Neutrophil (primary cell): ENCODE results near the gene LCN12.

Source experiments
- H3K27ac ChIP-seq: fragments of 200-600 bp; sonication (generic); 2 replicates; pipeline ENCODE4 v1.5.1; 2016; ENCODE audit warnings: mild to moderate bottlenecking, moderate library complexity
- H3K27me3 ChIP-seq: fragments of 200-600 bp; sonication (generic); 2 replicates; pipeline ENCODE4 v1.6.0; 2016; ENCODE audit warnings: mild to moderate bottlenecking
- H3K36me3 ChIP-seq: fragments of 200-600 bp; sonication (generic); 2 replicates; pipeline ENCODE4 v1.5.1; 2017
- H3K4me1 ChIP-seq, 2 experiments: fragments of 200-600 bp in 1 of 2; sonication (generic) in 1 of 2; 1 replicate in 1 of 2; 2 replicates in 1 of 2; pipeline versions ENCODE4 v1.5.1 to v1.6.1; 2013 to 2016; ENCODE audit warnings: low read depth in 1 of 2, low read length in 1 of 2, mild to moderate bottlenecking in 1 of 2, moderate library complexity in 1 of 2; ENCODE audit not compliant: control insufficient read depth in 1 of 2, insufficient read depth in 1 of 2
- H3K4me3 ChIP-seq, 2 experiments: fragments of 200-600 bp in 1 of 2; sonication (generic) in 1 of 2; 1 replicate in 1 of 2; 2 replicates in 1 of 2; pipeline ENCODE4 v1.5.1; 2013 to 2016; ENCODE audit warnings: low read depth in 1 of 2, low read length in 1 of 2, mild to moderate bottlenecking in 1 of 2, moderate library complexity in 1 of 2
- H3K9me3 ChIP-seq: fragments of 200-600 bp; sonication (generic); 2 replicates; pipeline ENCODE4 v1.5.1; 2016
- CTCF ChIP-seq: fragments of 200-600 bp; sonication (generic); IDR thresholded peaks from 2 replicates; pipeline ENCODE4 v1.5.1; 2016; ENCODE audit warnings: antibody characterized with exemption

LCN12 gene

GRCh38 chr9:136992819-136993369 is 40.8 kb downstream of the LCN12 start:
- no peaks in the 10 kb centered on the region for H3K9me3 ChIP-seq
- H3K4me1 ChIP-seq, result peaks cover 28 to 63% of the 10 kb centered on the region in 2 experiments
- TF ChIP-seq CTCF, result no peak
- peak overlapping the region; percentile 94 for H3K27ac ChIP-seq
- peaks cover 72% of the 10 kb centered on the region for H3K27me3 ChIP-seq
- H3K4me3 ChIP-seq, result peak overlapping the region; percentile 75 to 93
- no peaks in the 10 kb centered on the region for H3K36me3 ChIP-seq

- no peak for TF ChIP-seq CTCF
- H3K9me3 ChIP-seq, result no peaks in the 10 kb centered on the region
- no peak overlapping the region for H3K4me3 ChIP-seq
- no peaks in the 10 kb centered on the region for H3K36me3 ChIP-seq
- H3K27ac ChIP-seq, result no peak overlapping the region
- H3K27me3 ChIP-seq, result peaks cover 62% of the 10 kb centered on the region
- peaks cover 40 to 77% of the 10 kb centered on the region in 2 experiments for H3K4me1 ChIP-seq
These were observed 42.3 kb downstream of the LCN12 start for GRCh38 chr9:136994180-136994887.

GRCh38 chr9:136994888-136995230 is 42.8 kb downstream of the LCN12 start:
- Histone ChIP-seq H3K27ac (no peak overlapping the region), H3K9me3 (no peaks in the 10 kb centered on the region), H3K4me1 (peaks cover 45 to 83% of the 10 kb centered on the region in 2 experiments), H3K27me3 (peaks cover 56% of the 10 kb centered on the region), H3K4me3 (no peak overlapping the region), H3K36me3 (no peaks in the 10 kb centered on the region)
- no peak for TF ChIP-seq CTCF

- Histone ChIP-seq H3K36me3 (no peaks in the 10 kb centered on the region), H3K4me1 (peaks cover 50 to 88% of the 10 kb centered on the region in 2 experiments), H3K27ac (no peak overlapping the region), H3K9me3 (no peaks in the 10 kb centered on the region), H3K27me3 (peaks cover 51% of the 10 kb centered on the region), H3K4me3 (no peak overlapping the region)
- TF ChIP-seq CTCF, result no peak
These were observed 43.3 kb downstream of the LCN12 start for GRCh38 chr9:136995362-136995761.

GRCh38 chr9:136995772-136996311 is 43.8 kb downstream of the LCN12 start:
- no peak overlapping the region for H3K4me3 ChIP-seq
- TF ChIP-seq CTCF, result no peak
- peaks cover 55 to 93% of the 10 kb centered on the region in 2 experiments for H3K4me1 ChIP-seq
- H3K36me3 ChIP-seq, result no peaks in the 10 kb centered on the region
- no peak overlapping the region for H3K27ac ChIP-seq
- peaks cover 46% of the 10 kb centered on the region for H3K27me3 ChIP-seq
- no peaks in the 10 kb centered on the region for H3K9me3 ChIP-seq
